Endothelial cell of umbilical vein (primary cell): ENCODE results near the gene SLC38A2. TPM values are rescaled to one million over a fixed set of nuclear protein-coding genes. Genes with fewer than 3 reads are reported as not detected.

Source experiments
- BruUV-seq: library from RNA; stranded (reverse); fragments of 400-500 nt; replicated peaks from 2 replicates; lab custom pipeline; 2021; lab: Mats Ljungman, UMichigan
- CTCF ChIA-PET: fragments of 300-600, 350-600 bp; sonication (Branson Sonifier 250); formaldehyde crosslinking; loops from one replicate; lab custom pipeline; 2021; ENCODE audit warnings: antibody characterized with exemption, inconsistent platforms; lab: Charles Lee
- POLR2A ChIA-PET: fragments of 300-600, 350-600 bp; sonication (Branson Sonifier 250); formaldehyde crosslinking; loops from one replicate; lab custom pipeline; 2021; ENCODE audit warnings: antibody characterized with exemption, inconsistent platforms; lab: Charles Lee
- DNase-seq: peaks from one replicate; pipeline ENCODE4 v3.0.0-alpha.2; 2011; ENCODE audit warnings: low read depth, low spot score
- FAIRE-seq: peaks from 2 replicates; lab custom pipeline; 2011; peaks lifted over from hg19 to GRCh38; lab: Jason Lieb, UNC
- H2AFZ ChIP-seq: 2 replicates; pipeline ENCODE4 v1.6.0; 2012; ENCODE audit warnings: low read depth, low read length, control low read depth, inconsistent platforms
- H3K27ac ChIP-seq: 2 replicates; pipeline ENCODE4 v1.5.1; 2011; ENCODE audit warnings: low read depth, mild to moderate bottlenecking, control low read depth, low read length, moderate library complexity; ENCODE audit not compliant: insufficient read depth
- H3K27me3 ChIP-seq, 2 experiments: 2 replicates each; pipeline versions ENCODE4 v1.6.0 to v1.6.1; 2011; ENCODE audit warnings: low read length in 2 of 2, mixed read lengths in 1 of 2; ENCODE audit not compliant: control insufficient read depth in 2 of 2, insufficient read depth in 2 of 2
- H3K36me3 ChIP-seq, 2 experiments: 2 replicates in 1 of 2; 3 replicates in 1 of 2; pipeline ENCODE4 v1.5.1; 2011; ENCODE audit warnings: low read length in 2 of 2, mild to moderate bottlenecking in 1 of 2, moderate library complexity in 1 of 2; ENCODE audit not compliant: control insufficient read depth in 2 of 2, insufficient read depth in 2 of 2; ENCODE audit errors: extremely low read depth in 1 of 2
- H3K4me1 ChIP-seq: 3 replicates; pipeline ENCODE4 v1.5.1; 2011; ENCODE audit warnings: mild to moderate bottlenecking, low read length; ENCODE audit not compliant: control insufficient read depth, insufficient read depth; ENCODE audit errors: extremely low read depth
- H3K4me2 ChIP-seq: 2 replicates; pipeline ENCODE4 v1.6.1; 2011; ENCODE audit warnings: low read length, control low read depth, mixed read lengths; ENCODE audit not compliant: insufficient read depth
- H3K4me3 ChIP-seq, 3 experiments: fragments of 200-600 bp in 1 of 3; sonication (generic), shearing (Covaris generic) in 1 of 3; replicated peaks in 1 of 3; 2 replicates each; pipeline ENCODE4 v1.5.1; 2011 to 2016; ENCODE audit warnings: control low read depth in 3 of 3, low read length in 3 of 3, mild to moderate bottlenecking in 2 of 3, inconsistent platforms in 1 of 3, low read depth in 1 of 3, moderate library complexity in 1 of 3; ENCODE audit not compliant: insufficient read depth in 1 of 3
- H3K79me2 ChIP-seq: 2 replicates; pipeline ENCODE4 v1.6.0; 2012; ENCODE audit warnings: low read length, inconsistent platforms; ENCODE audit not compliant: control insufficient read depth, insufficient read depth
- H3K9ac ChIP-seq: replicated peaks from 2 replicates; pipeline ENCODE3; 2011; ENCODE audit warnings: low read length, control low read depth; ENCODE audit not compliant: insufficient read depth; ENCODE audit errors: extremely low read depth
- H3K9me1 ChIP-seq: replicated peaks from 3 replicates; pipeline ENCODE4 v1.6.0; 2011; ENCODE audit warnings: mild to moderate bottlenecking, low read length; ENCODE audit not compliant: control insufficient read depth, insufficient read depth; ENCODE audit errors: extremely low read depth
- H3K9me3 ChIP-seq: replicated peaks from 2 replicates; pipeline ENCODE4 v1.5.1; 2012; ENCODE audit warnings: low read length, inconsistent platforms; ENCODE audit not compliant: control insufficient read depth, insufficient read depth
- H4K20me1 ChIP-seq: replicated peaks from 2 replicates; pipeline ENCODE3; 2011; ENCODE audit warnings: mild to moderate bottlenecking, low read length; ENCODE audit not compliant: control insufficient read depth, insufficient read depth; ENCODE audit errors: extremely low read depth
- CTCF ChIP-seq, 2 donors: IDR thresholded peaks; 1 replicate in 1 of 2; 2 replicates in 1 of 2; pipeline ENCODE4 v1.5.1; 2011; ENCODE audit warnings: low read length in 2 of 2, mild to moderate bottlenecking in 2 of 2, moderate library complexity in 2 of 2, control low read depth in 1 of 2, inconsistent platforms in 1 of 2, low read depth in 1 of 2; ENCODE audit not compliant: insufficient read depth in 1 of 2; ENCODE audit errors: extremely low read depth in 1 of 2
- EZH2 ChIP-seq: IDR thresholded peaks from 2 replicates; pipeline ENCODE4 v1.6.1; 2012; ENCODE audit warnings: borderline replicate concordance, low read depth, mild to moderate bottlenecking, moderate library complexity, low read length, inconsistent platforms; ENCODE audit not compliant: severe bottlenecking
- FOS ChIP-seq: IDR thresholded peaks from 2 replicates; pipeline ENCODE4 v1.6.1; 2011; ENCODE audit warnings: mild to moderate bottlenecking, low read length, moderate library complexity, borderline replicate concordance; ENCODE audit not compliant: insufficient read depth
- GATA2 ChIP-seq: IDR thresholded peaks from 2 replicates; pipeline ENCODE4 v1.7.0; 2011; ENCODE audit warnings: low read depth, mild to moderate bottlenecking, moderate library complexity, mixed read lengths, low read length; ENCODE audit not compliant: insufficient read length, insufficient read depth
- JUN ChIP-seq: IDR thresholded peaks from 2 replicates; pipeline ENCODE4 v1.6.1; 2011; ENCODE audit warnings: borderline replicate concordance, low read depth; ENCODE audit not compliant: insufficient read length, insufficient read depth
- MAX ChIP-seq: IDR thresholded peaks from 2 replicates; pipeline ENCODE4 v1.6.1; 2011; ENCODE audit not compliant: insufficient read depth, insufficient read length
- MYC ChIP-seq: IDR thresholded peaks from one replicate; pipeline ENCODE4 v1.6.1; 2011; ENCODE audit warnings: mild to moderate bottlenecking, low read depth, low read length
- POLR2A ChIP-seq: IDR thresholded peaks from 2 replicates; pipeline ENCODE4 v1.6.1; 2012; ENCODE audit warnings: low read depth, mild to moderate bottlenecking, control low read depth, low read length
- POLR2AphosphoS5 ChIP-seq: IDR thresholded peaks from 2 replicates; pipeline ENCODE4 v1.6.1; 2012; ENCODE audit warnings: low read depth, mild to moderate bottlenecking, control low read depth, low read length, moderate library complexity; ENCODE audit not compliant: insufficient read depth
- dilution Hi-C: fragments of 300-500 bp; cut with MboI; formaldehyde crosslinking; loops from one replicate; pipeline ENCODE4 v1.15.0; 2019; ENCODE audit warnings: low sequenced_read_pairs; ENCODE audit not compliant: extremely low pct_ligation_motif_present
- intact Hi-C: fragments of 100-400 bp; cut with micrococcal nuclease; formaldehyde crosslinking; loops from one replicate; pipeline ENCODE4 v1.10.0; 2022
- polyA plus RNA-seq, 4 experiments: library from polyadenylated mRNA; depleted of rRNA in 3 of 4; stranded (reverse) in 3 of 4; unstranded in 1 of 4; fragments of >200 nt; gene quantifications; 2 replicates each; pipeline versions ENCODE4 v1.2.1 to v1.2.3, GENCODE V29; 2011 to 2012; ENCODE audit warnings: missing spikeins in 1 of 4
- total RNA-seq: library from RNA; stranded (reverse); gene quantifications from 2 replicates; pipeline ENCODE4 v1.2.3, GENCODE V29; 2021

The SLC38A2 gene
- total and polyA plus RNA-seq, 2 donors (not counting 3 experiments of a cell fraction or from before 2014, with no cell fraction given): 267 to 427 TPM

- intact Hi-C loops: no loop called here
- no peak overlapping the region for H2AFZ ChIP-seq
- H3K36me3 ChIP-seq: no peaks in the 10 kb centered on the region
- H4K20me1 ChIP-seq: no peaks in the 10 kb centered on the region
- TF ChIP-seq MYC (no peak), EZH2 (no peak), POLR2A (no peak), JUN (no peak), FOS (no peak), GATA2 (no peak), MAX (no peak), CTCF (IDR thresholded peaks at IDR 0.05; ENCODE audit: extremely low read depth in 1 of 2, insufficient read depth in 1 of 2, low read depth in 1 of 2, low read length in 2 of 2) (no peak), POLR2AphosphoS5 (no peak)
- ChIA-PET CTCF (interaction anchor here (2.5 kb wide), 1 partner anchor 193 kb away, joined by 5 read pairs; no protein-coding TSS in a partner anchor), POLR2A (no interaction called here)
- H3K79me2 ChIP-seq: no peaks in the 10 kb centered on the region
- no peaks in the 10 kb centered on the region for H3K9me3 ChIP-seq
- H3K4me1 ChIP-seq: peaks cover 10% of the 10 kb centered on the region
- BruUV-seq: no TSS peak
- no peak overlapping the region for H3K4me2 ChIP-seq
- no peaks in the 10 kb centered on the region for H3K9me1 ChIP-seq
- no peaks in the 10 kb centered on the region for H3K27me3 ChIP-seq
- FAIRE-seq (no peak), DNase-seq (no peak)
- no peak overlapping the region for H3K4me3 ChIP-seq
- dilution Hi-C loops: no loop called here
- H3K27ac ChIP-seq: no peak overlapping the region
- H3K9ac ChIP-seq: no peak overlapping the region
Measured at GRCh38 chr12:46318037-46318436, 54.5 kb downstream of the SLC38A2 start.

Other genes starting within 250 kb of the SLC38A2 start
- 81.0 and 86.4 TPM in 2 replicates for gene SLC38A1, start 103.7 kb downstream of the SLC38A2 start, total RNA-seq
- gene SLC38A1, start 103.7 kb downstream of the SLC38A2 start, polyA plus RNA-seq: 17.2 and 23.6 TPM in 2 replicates